ENCODE data around the gene RCAN3.

GRCh38 chr1:24555591-24556413 is 53.2 kb downstream of the RCAN3 start, which contains the start of gene NCMAP:
- TF ChIP-seq CTCF (IDR thresholded peaks at IDR 0.05) (no peak), POLR2A (IDR thresholded peaks at IDR 0.05; ENCODE audit: low read depth) (no peak), EP300 (IDR thresholded peaks at IDR 0.05) (no peak), POLR2AphosphoS5 (IDR thresholded peaks at IDR 0.05) (no peak)

All from esophagus muscularis mucosa (tissue), 4 donors.